ENCODE measurements around the gene PDZD2. TPM values are rescaled to one million over a fixed set of nuclear protein-coding genes. Genes with fewer than 3 reads are reported as not detected.

PDZD2 gene
- total RNA-seq, 1 donor, result 0.36 TPM

DNA sequence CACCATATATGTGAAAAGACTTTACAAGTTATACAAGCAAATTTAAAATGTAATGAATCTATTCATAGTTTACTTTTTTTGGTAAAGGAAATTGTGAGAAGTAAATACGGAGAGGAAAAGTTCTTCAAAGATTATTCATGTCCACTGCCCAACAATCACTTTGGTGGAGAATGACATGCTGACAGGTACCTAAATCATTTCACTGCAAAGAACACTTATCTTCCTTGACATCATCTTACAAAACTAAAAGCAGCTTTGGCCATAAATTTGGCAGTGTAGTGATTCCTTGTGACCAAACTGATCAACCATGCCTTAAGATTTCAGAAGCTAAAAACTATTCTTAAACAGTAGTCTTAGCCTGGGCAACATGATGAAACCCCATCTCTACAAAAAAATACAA, 492.7 kb downstream of the PDZD2 start:
- no peak for DNase-seq (ENCODE audit: insufficient read length, low spot score, missing footprints)
- Histone ChIP-seq H4K20me1 (ENCODE audit: insufficient read depth, low read length) (peaks cover 28% of the 10 kb centered on the region), H3K4me2 (ENCODE audit: insufficient read depth, low read length) (no peak overlapping the region), H3K27me3 (ENCODE audit: insufficient read depth, low read length) (no peaks in the 10 kb centered on the region), H3K36me3 (ENCODE audit: insufficient read depth, low read length) (peaks cover 35% of the 10 kb centered on the region), H3K9me3 (ENCODE audit: low read depth, low read length) (no peaks in the 10 kb centered on the region), H3K4me3 (ENCODE audit: insufficient read depth, low read length) (no peak overlapping the region), H3K79me2 (ENCODE audit: insufficient read depth, low read length) (peaks cover 90% of the 10 kb centered on the region), H3K4me1 (ENCODE audit: insufficient read depth, low read length) (no peaks in the 10 kb centered on the region), H3K27ac (ENCODE audit: low read depth, low read length) (no peak overlapping the region), H2AFZ (ENCODE audit: low read length) (no peak overlapping the region)
- TF ChIP-seq, protein P1, sequence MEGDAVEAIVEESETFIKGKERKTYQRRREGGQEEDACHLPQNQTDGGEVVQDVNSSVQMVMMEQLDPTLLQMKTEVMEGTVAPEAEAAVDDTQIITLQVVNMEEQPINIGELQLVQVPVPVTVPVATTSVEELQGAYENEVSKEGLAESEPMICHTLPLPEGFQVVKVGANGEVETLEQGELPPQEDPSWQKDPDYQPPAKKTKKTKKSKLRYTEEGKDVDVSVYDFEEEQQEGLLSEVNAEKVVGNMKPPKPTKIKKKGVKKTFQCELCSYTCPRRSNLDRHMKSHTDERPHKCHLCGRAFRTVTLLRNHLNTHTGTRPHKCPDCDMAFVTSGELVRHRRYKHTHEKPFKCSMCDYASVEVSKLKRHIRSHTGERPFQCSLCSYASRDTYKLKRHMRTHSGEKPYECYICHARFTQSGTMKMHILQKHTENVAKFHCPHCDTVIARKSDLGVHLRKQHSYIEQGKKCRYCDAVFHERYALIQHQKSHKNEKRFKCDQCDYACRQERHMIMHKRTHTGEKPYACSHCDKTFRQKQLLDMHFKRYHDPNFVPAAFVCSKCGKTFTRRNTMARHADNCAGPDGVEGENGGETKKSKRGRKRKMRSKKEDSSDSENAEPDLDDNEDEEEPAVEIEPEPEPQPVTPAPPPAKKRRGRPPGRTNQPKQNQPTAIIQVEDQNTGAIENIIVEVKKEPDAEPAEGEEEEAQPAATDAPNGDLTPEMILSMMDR (IDR thresholded peaks at IDR 0.05; ENCODE audit: extremely low read depth, low read depth, low read length), result no peak

DNA sequence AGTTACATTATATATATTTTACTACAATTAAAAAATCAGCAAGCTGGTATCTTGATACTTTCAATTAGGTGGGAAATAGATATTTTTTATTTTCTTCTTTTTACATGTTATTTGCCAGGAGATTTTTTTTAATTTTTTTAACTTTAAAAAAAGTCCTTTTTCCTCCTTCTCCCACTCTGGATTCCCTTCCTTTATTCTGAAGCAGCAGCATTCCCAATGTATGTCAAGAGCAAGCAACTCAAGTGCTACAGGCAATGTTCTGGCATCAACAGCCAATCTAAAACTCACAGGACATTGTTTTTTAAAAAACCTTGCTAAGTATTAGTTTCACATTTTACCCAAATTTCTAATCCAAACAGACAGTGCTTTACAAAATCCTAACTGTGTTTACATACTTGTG, 493.8 kb downstream of the PDZD2 start:
- no peak overlapping the region for H3K27ac ChIP-seq (ENCODE audit: low read depth, low read length)
- H3K9me3 ChIP-seq (ENCODE audit: low read depth, low read length), result no peaks in the 10 kb centered on the region
- no peak overlapping the region for H3K4me3 ChIP-seq (ENCODE audit: insufficient read depth, low read length)
- peaks cover 38% of the 10 kb centered on the region for H3K36me3 ChIP-seq (ENCODE audit: insufficient read depth, low read length)
- DNase-seq (ENCODE audit: insufficient read length, low spot score, missing footprints), result no peak
- TF ChIP-seq, protein P1 (IDR thresholded peaks at IDR 0.05; ENCODE audit: extremely low read depth, low read depth, low read length), result no peak
- H3K27me3 ChIP-seq (ENCODE audit: insufficient read depth, low read length), result no peaks in the 10 kb centered on the region
- peaks cover 32% of the 10 kb centered on the region for H4K20me1 ChIP-seq (ENCODE audit: insufficient read depth, low read length)
- peaks cover 91% of the 10 kb centered on the region for H3K79me2 ChIP-seq (ENCODE audit: insufficient read depth, low read length)
- H3K4me2 ChIP-seq (ENCODE audit: insufficient read depth, low read length), result no peak overlapping the region
- H3K4me1 ChIP-seq (ENCODE audit: insufficient read depth, low read length), result no peaks in the 10 kb centered on the region
- H2AFZ ChIP-seq (ENCODE audit: low read length), result no peak overlapping the region

DNA sequence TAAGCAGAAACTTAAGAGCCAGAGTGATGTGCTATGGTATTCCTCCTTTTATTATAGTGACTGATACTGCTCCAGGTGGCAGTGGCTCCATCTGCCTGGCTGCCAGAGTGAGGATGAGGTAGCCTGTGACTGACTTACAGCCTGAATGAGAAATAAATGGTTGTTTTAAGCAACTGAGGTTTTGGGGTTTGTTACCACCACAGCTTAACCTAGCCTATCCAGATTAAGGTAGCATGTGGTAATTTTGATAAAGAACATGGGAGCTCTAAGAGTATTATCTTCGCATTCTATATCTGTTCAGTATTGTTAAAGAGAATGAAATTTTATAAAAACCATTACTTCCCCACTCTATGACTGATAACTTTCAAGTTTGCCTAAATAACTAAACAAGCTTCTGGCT, 496.2 kb downstream of the PDZD2 start:
- H3K4me2 ChIP-seq (ENCODE audit: insufficient read depth, low read length), result no peak overlapping the region
- TF ChIP-seq, protein P1 (IDR thresholded peaks at IDR 0.05; ENCODE audit: extremely low read depth, low read depth, low read length), result no peak
- DNase-seq (ENCODE audit: insufficient read length, low spot score, missing footprints), result no peak
- H3K4me3 ChIP-seq (ENCODE audit: insufficient read depth, low read length), result no peak overlapping the region
- H3K9me3 ChIP-seq (ENCODE audit: low read depth, low read length), result no peaks in the 10 kb centered on the region
- peaks cover 39% of the 10 kb centered on the region for H3K36me3 ChIP-seq (ENCODE audit: insufficient read depth, low read length)
- H3K79me2 ChIP-seq (ENCODE audit: insufficient read depth, low read length), result peaks cover 88% of the 10 kb centered on the region
- peaks cover 36% of the 10 kb centered on the region for H4K20me1 ChIP-seq (ENCODE audit: insufficient read depth, low read length)
- H3K27ac ChIP-seq (ENCODE audit: low read depth, low read length), result no peak overlapping the region
- peaks cover 9% of the 10 kb centered on the region for H3K4me1 ChIP-seq (ENCODE audit: insufficient read depth, low read length)
- no peaks in the 10 kb centered on the region for H3K27me3 ChIP-seq (ENCODE audit: insufficient read depth, low read length)
- no peak overlapping the region for H2AFZ ChIP-seq (ENCODE audit: low read length)

DNA sequence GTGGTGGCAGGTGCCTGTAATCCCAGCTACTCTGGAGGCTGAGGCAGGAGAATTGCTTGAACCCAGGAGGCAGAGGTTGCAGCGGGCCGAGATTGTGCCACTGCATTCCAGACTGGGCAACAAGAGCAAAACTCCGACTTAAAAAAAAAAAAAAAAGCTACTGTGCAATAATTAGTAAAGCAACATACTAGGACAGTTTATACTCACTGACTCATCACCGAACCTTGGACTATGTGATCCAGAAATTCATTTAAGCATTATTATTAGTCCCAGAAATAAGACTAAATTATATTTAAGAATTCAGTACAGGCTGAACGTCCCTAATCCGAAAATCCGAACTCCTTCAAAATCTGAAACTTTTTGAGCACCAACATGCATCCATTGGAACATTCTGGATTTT, 497.4 kb downstream of the PDZD2 start:
- no peak overlapping the region for H2AFZ ChIP-seq (ENCODE audit: low read length)
- peaks cover 42% of the 10 kb centered on the region for H3K36me3 ChIP-seq (ENCODE audit: insufficient read depth, low read length)
- peaks cover 88% of the 10 kb centered on the region for H3K79me2 ChIP-seq (ENCODE audit: insufficient read depth, low read length)
- H3K27ac ChIP-seq (ENCODE audit: low read depth, low read length), result no peak overlapping the region
- TF ChIP-seq, protein P1 (IDR thresholded peaks at IDR 0.05; ENCODE audit: extremely low read depth, low read depth, low read length), result no peak
- no peaks in the 10 kb centered on the region for H3K9me3 ChIP-seq (ENCODE audit: low read depth, low read length)
- no peak overlapping the region for H3K4me3 ChIP-seq (ENCODE audit: insufficient read depth, low read length)
- no peak overlapping the region for H3K4me2 ChIP-seq (ENCODE audit: insufficient read depth, low read length)
- H3K4me1 ChIP-seq (ENCODE audit: insufficient read depth, low read length), result peaks cover 9% of the 10 kb centered on the region
- no peak for DNase-seq (ENCODE audit: insufficient read length, low spot score, missing footprints)
- peaks cover 36% of the 10 kb centered on the region for H4K20me1 ChIP-seq (ENCODE audit: insufficient read depth, low read length)
- no peaks in the 10 kb centered on the region for H3K27me3 ChIP-seq (ENCODE audit: insufficient read depth, low read length)
